GM19397 (cell line): ENCODE data around the gene ZBTB21.
"Not testable (repeated sequence)": the region's sequence is repeated elsewhere in the genome, so short reads cannot be mapped to it uniquely, and the experiment has no call there.

Experiments
- ATAC-seq: cut with Tn5 transposase; IDR thresholded peaks from one replicate; pipeline ENCODE4 v1.9.1; 2021; ENCODE audit warnings: mild to moderate bottlenecking, moderate library complexity; ENCODE audit not compliant: unreplicated experiment

The ZBTB21 gene

DNA sequence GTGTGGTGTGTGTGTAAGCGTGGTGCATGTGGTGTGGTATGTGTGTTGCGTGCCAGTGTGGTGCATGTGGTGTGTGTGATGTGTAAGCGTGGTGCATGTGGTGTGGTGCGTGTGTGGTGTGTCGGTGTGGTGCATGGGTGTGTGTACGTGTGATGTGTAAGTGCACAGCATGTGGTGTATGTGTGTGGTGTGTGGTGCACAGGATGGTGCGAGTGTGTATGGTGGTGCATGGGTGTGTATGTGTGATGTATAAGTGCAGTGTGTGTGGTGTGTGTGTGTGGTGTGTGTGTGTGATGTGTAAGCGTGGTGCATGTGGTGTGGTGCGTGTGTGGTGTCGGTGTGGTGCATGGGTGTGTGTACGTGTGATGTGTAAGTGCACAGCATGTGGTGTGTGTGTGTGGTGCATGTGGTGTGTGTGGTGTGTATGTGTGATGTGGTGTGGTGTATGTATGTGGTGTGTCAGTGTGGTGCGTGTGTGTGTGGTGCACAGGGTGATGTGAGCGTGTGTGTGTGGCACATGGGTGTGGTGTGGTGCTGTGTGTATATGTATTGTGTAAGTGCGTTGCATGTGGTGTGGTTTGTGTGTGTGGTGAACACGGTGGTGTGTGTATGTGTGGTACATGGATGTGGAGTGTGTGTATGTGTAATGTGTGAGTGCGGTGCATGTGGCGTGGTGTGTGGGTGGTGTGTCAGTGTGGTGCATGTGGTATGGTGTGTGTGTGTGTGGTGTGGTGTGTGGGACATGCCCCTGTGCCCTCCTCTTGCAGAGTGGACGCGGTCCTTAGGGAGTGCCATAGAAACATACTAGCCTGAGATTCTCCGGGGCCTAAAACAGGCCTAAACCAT, 55.3 kb downstream of the ZBTB21 start:
- no peak for ATAC-seq

- peak; percentile 60 for ATAC-seq
Measured at GRCh38 chr21:41953831-41954653, 56.1 kb downstream of the ZBTB21 start, which contains the start of gene C2CD2. C2CD2 (minus strand) TSS chr21:41954018; CDS start chr21:41953648, 370 bp downstream.

DNA sequence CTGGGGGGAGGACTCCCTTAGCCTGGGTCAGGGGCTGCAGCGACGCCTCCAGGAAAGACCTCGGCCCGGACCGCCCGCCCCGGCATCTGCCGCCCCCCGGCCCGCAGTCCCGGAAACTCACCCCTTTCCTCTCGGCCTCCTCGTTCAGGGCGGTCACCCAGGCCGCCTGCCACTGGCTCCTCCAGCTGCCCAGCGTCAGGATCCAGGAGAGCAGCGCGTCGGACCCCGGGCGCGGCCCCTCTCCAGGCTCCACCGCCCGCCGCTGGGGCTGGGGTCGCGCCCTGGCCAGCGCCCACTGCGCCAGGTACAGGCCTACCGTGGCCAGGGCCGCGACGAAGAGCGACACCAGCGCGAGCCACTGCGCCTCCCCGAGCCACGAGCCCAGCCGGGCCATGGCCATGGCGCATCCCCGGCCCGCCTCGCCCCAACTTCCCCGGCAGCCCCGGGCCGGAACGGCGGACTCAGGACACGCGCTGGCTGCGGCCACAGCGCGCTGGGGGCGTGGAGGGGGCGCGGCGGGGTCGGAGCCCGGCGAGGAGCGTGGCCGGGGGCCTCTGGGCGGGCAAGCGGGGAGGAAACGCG, 56.8 kb downstream of the ZBTB21 start:
- ATAC-seq = peak; percentile 30

DNA sequence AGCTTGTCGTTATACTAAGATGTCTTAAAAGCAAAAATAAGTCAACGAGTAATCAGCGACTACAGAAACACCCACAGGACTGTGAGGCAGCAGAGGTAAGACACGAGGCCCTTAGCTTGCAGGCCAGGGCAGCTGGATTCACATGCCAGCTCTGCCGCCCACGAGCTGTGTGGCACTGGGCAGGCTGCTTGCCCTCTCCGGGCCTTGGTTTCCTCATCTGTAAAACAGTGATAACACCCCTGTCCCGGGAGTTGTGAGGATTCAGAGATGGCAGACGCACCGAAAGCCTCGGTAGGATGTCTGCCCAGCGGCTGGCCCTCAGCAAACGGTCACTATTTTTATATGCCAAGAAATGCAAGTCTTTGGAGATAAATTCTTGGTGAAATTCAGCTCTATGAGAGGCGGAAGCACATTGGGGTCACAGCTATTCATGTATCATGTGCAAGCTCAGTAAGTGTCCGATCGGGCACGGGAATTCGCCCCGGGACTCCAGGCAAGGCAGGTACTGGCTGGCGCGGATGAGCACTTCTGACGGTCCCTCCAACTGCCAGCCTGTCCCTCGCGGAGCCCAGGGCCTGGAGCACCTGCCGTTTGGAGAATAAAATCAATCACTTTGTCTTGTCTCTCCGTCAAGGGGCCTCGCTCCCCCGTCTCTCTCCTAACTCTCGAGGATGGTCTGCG, 57.5 kb downstream of the ZBTB21 start:
- ATAC-seq = no peak

GRCh38 chr21:41951876-41952567, 58.1 kb downstream of the ZBTB21 start:
- no peak for ATAC-seq

GRCh38 chr21:41950941-41951351, 59.2 kb downstream of the ZBTB21 start:
- no peak for ATAC-seq

DNA sequence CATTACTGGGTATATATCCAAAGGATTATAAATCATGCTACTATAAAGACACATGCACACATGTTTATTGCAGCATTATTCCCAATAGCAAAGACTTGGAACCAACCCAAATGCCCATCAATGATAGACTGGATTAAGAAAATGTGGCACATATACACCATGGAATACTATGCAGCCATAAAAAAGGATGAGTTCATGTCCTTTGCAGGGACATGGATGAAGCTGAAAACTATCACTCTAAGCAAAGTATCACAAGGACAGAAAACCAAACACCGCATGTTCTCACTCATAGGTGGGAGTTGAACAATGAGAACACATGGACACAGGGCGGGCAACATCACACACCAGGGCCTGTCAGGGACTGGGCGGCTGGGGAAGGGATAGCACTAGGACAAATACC, 60.5 kb downstream of the ZBTB21 start:
- not testable (repeated sequence) for ATAC-seq

DNA sequence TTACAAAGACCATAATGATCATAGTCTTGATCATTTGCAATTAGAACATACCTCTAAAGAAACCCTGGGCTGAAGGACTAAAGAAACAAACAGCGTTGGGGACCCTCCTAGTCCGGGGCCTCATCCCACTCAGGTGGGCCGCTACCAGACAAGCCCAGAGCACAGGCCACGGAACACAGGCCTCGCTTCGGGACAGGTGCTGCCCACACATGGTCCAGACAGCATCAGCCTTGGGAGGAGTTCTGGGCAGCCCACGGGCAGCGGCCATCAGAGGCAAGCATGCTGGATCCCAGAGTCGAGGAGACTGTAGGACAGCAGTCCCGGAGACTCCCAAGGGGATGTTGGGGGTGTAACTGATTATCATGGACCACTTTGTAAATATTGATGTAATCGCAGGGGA, 61.3 kb downstream of the ZBTB21 start:
- no peak for ATAC-seq

GRCh38 chr21:41948078-41948895, 61.9 kb downstream of the ZBTB21 start:
- ATAC-seq = no peak

DNA sequence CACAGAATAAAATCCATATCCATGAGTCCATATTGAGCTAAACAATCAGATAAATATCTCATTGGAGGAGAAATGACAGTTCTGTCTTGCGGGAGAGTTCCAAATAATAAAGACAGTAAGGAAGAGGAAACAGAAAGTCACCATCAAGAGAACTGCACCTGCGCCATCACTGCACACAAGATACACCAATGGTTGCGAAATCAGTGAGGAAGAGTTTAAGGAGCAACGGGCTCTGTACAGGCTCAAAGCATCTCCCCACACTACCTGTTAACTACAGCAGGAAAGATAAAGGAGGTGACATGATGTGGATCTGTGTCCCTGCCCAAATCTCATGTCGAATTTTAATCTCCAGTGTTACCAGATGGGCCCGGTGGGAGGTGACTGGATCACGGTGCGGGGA, 64.2 kb downstream of the ZBTB21 start:
- no peak for ATAC-seq

DNA sequence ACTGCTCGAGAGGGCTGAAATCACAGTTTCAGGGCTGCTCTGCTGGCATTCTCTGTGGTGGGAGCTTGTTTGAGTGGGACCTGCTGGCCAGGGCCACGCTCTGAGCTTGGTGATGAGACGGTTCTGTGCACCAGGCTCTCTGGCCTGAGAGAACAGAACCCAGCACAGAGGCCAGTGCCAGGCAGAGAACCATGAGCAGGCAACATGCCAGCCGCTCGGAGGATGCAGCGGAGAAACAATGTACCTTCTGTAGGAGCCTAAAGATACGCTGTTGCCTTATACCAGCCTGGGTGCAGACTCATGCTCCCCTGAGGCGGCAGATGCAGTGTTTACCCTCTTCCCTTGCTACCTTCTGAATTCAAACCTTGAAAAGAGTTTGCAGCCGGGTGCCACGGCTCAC, 66.3 kb downstream of the ZBTB21 start:
- ATAC-seq = no peak

- no peak for ATAC-seq
Measured at GRCh38 chr21:41942457-41942856, 67.7 kb downstream of the ZBTB21 start.

DNA sequence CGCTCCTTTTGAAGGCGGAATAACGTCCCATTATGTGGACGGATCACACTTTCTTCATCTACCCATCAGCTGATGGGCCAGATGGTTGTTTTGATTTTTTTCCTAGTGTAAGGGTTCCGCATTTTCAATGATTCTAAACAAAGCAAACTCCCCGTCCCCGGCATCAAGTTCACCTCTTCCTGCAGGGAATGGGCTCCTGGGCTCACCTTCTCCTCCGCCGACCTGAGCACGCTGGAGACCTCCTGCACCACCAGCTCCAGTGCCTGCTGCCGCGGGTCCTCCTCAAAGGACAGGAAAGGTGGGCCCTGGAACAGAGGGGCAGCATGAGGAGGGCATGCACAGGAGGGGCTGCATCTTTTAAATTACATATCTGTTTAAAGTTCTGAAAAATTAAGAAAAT, 68.2 kb downstream of the ZBTB21 start:
- no peak for ATAC-seq

GRCh38 chr21:41940431-41940830, 69.7 kb downstream of the ZBTB21 start:
- no peak for ATAC-seq

- no peak for ATAC-seq
Measured at GRCh38 chr21:41939391-41939790, 70.8 kb downstream of the ZBTB21 start.
